ENCODE data around the gene CYP26A1. TPM values are rescaled to one million over a fixed set of nuclear protein-coding genes. Genes with fewer than 3 reads are reported as not detected.
A peak's percentile ranks its signal among the peaks of the same experiment; 100 is the strongest.

Gene CYP26A1
- total and polyA plus RNA-seq, 2 experiments from 2014 or later = 1.2 to 1.8 TPM

DNA sequence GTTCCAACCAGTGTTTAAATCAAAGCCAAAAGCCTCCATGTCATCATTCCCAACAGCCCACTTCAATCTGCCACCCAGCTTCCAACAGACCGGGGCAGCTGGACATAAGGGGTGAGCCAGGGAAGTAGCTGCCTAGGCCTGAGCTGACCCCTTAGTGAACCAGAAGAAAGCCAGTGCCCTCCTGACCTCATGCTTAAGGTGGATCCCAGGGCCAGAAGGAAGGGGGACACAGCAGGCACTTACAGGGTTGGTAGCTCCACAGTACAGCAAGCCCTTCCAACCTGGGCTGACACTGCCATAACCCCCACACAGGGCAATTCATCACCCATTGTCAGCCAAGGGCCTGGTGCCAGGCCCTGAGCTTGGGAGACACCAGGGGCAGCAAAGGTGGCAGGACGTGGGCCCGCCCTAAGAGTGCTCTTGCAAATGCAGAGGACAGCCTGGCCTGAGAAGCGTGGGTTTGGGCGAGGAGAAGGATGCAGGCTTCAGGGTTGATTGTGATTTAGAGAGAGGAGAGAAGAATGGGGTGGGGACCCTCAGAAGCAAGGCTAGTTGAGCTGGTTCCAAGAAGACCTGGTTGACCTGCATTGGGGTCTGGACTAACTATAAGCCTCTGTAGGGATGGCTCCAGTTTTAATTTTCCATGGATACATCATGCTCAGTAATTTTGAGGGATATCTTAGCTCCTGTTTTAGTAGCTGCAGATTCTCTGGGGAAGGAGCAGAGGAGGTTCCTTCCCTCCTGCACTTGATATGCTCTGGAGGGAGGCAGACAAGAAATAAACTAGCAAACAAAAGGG, 3.1 kb upstream of the CYP26A1 start:
- H3K27ac Mint-ChIP-seq = no peak overlapping the region
- TF ChIP-seq REST (IDR thresholded peaks at IDR 0.05; ENCODE audit: unreplicated experiment) (no peak), NANOG (IDR thresholded peaks at IDR 0.05; ENCODE audit: borderline replicate concordance) (no peak), EZH2phosphoT487 (IDR thresholded peaks at IDR 0.05; ENCODE audit: unreplicated experiment) (peak; percentile 1), STAT1 (IDR thresholded peaks at IDR 0.05; ENCODE audit: unreplicated experiment) (no peak), ZNF114 (CRISPR knock-in tag; IDR thresholded peaks at IDR 0.05) (no peak)
- TF ChIP-seq, protein P1, sequence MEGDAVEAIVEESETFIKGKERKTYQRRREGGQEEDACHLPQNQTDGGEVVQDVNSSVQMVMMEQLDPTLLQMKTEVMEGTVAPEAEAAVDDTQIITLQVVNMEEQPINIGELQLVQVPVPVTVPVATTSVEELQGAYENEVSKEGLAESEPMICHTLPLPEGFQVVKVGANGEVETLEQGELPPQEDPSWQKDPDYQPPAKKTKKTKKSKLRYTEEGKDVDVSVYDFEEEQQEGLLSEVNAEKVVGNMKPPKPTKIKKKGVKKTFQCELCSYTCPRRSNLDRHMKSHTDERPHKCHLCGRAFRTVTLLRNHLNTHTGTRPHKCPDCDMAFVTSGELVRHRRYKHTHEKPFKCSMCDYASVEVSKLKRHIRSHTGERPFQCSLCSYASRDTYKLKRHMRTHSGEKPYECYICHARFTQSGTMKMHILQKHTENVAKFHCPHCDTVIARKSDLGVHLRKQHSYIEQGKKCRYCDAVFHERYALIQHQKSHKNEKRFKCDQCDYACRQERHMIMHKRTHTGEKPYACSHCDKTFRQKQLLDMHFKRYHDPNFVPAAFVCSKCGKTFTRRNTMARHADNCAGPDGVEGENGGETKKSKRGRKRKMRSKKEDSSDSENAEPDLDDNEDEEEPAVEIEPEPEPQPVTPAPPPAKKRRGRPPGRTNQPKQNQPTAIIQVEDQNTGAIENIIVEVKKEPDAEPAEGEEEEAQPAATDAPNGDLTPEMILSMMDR (conservative IDR thresholded peaks at IDR 0.05; ENCODE audit: low read depth in 2 of 2) = no peak
- peaks cover 100% of the 10 kb centered on the region for H3K27me3 ChIP-seq (ENCODE audit: insufficient read depth)
- peaks cover 44% of the 10 kb centered on the region for H3K4me1 Mint-ChIP-seq
- ATAC-seq (no peak), DNase-seq (ENCODE audit: low spot score) (no peak)
- peaks cover 44% of the 10 kb centered on the region for H3K4me1 ChIP-seq (ENCODE audit: insufficient read depth)
- no peak overlapping the region for H3K4me3 ChIP-seq
- peaks cover 15% of the 10 kb centered on the region for H4K20me1 ChIP-seq (replicated peaks; ENCODE audit: insufficient read depth)
- no peaks in the 10 kb centered on the region for H3K79me2 ChIP-seq (replicated peaks; ENCODE audit: insufficient read depth)
- peak overlapping the region; percentile 60; the same call in 1 of the 2 replicates for H3K4me2 ChIP-seq
- peak overlapping the region; percentile 50 for H3K4me3 Mint-ChIP-seq
- no peaks in the 10 kb centered on the region for H3K9me2 ChIP-seq (ENCODE audit: insufficient read depth)
- H3F3A ChIP-seq (replicated peaks; ENCODE audit: low read depth) = peaks cover 21% of the 10 kb centered on the region
- no peaks in the 10 kb centered on the region; the same call in 2 of the 3 replicates for H3K36me3 Mint-ChIP-seq (ENCODE audit: low read depth)
- peaks cover 99% of the 10 kb centered on the region for H3K27me3 Mint-ChIP-seq (ENCODE audit: insufficient read depth, low read depth, poor library complexity)
- no peak overlapping the region for H3K27ac ChIP-seq (ENCODE audit: low read depth)
- peaks cover 4% of the 10 kb centered on the region; the same call in 2 of the 3 replicates for H3K9me3 Mint-ChIP-seq
- H3K36me3 ChIP-seq (ENCODE audit: insufficient read depth) = no peaks in the 10 kb centered on the region
- H2AFZ ChIP-seq = no peak overlapping the region

DNA sequence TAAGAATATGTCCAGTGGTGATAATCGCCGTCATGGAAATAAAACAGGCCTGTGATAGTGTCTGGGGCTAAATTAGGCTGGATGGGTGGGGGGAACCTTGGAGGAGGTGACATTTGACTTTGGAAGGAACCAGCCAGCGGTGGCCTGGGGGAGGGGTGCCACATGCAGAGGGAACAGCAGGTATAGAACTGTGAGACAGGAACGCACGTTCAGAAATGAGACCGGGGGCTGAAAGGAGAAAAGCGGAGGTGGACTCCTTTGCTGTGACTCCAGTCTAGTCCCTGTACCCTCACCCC, 2.6 kb upstream of the CYP26A1 start:
- no peak overlapping the region for H2AFZ ChIP-seq
- no peak overlapping the region for H3K27ac ChIP-seq (ENCODE audit: low read depth)
- no peaks in the 10 kb centered on the region for H3K79me2 ChIP-seq (replicated peaks; ENCODE audit: insufficient read depth)
- peak overlapping the region; percentile 60; the same call in 1 of the 2 replicates for H3K4me2 ChIP-seq
- H3K36me3 ChIP-seq (ENCODE audit: insufficient read depth) = no peaks in the 10 kb centered on the region
- H3F3A ChIP-seq (replicated peaks; ENCODE audit: low read depth) = peaks cover 19% of the 10 kb centered on the region; the same call in 1 of the 2 replicates
- peaks cover 100% of the 10 kb centered on the region for H3K27me3 ChIP-seq (ENCODE audit: insufficient read depth)
- no peak for DNase-seq (ENCODE audit: low spot score)
- no peak overlapping the region for H3K4me3 ChIP-seq
- peaks cover 14% of the 10 kb centered on the region for H4K20me1 ChIP-seq (replicated peaks; ENCODE audit: insufficient read depth)
- Mint-ChIP-seq H3K27ac (no peak overlapping the region), H3K4me3 (peak overlapping the region; percentile 50), H3K36me3 (ENCODE audit: low read depth) (no peaks in the 10 kb centered on the region; the same call in 2 of the 3 replicates), H3K27me3 (ENCODE audit: insufficient read depth, low read depth, poor library complexity) (peaks cover 100% of the 10 kb centered on the region), H3K9me3 (peaks cover 4% of the 10 kb centered on the region; the same call in 2 of the 3 replicates), H3K4me1 (peaks cover 48% of the 10 kb centered on the region)
- H3K9me2 ChIP-seq (ENCODE audit: insufficient read depth) = no peaks in the 10 kb centered on the region
- ATAC-seq = no peak
- TF ChIP-seq EZH2phosphoT487 (IDR thresholded peaks at IDR 0.05; ENCODE audit: unreplicated experiment) (peak; percentile 12), EZH2 (IDR thresholded peaks at IDR 0.05; ENCODE audit: low read depth, unreplicated experiment) (peak; percentile 62), ZNF114 (CRISPR knock-in tag; IDR thresholded peaks at IDR 0.05) (no peak)
- H3K4me1 ChIP-seq (ENCODE audit: insufficient read depth) = peaks cover 48% of the 10 kb centered on the region

All from GM23338 (cell line).